ENCODE measurements around the gene GH1. TPM values are rescaled to one million over a fixed set of nuclear protein-coding genes. Genes with fewer than 3 reads are reported as not detected.

GH1 gene
- total RNA-seq, 1 experiment from 2014 or later: not detected

GRCh38 chr17:63950940-63951907 is 32.6 kb upstream of the GH1 start:
- POLR2A ChIA-PET: no interaction called here
- intact Hi-C loops (cut with micrococcal nuclease): no loop called here
- Mint-ChIP-seq H3K36me3 (ENCODE audit: insufficient read depth, unreplicated experiment) (no peaks in the 10 kb centered on the region), H3K4me1 (ENCODE audit: insufficient read depth, unreplicated experiment) (no peaks in the 10 kb centered on the region), H3K27me3 (ENCODE audit: insufficient read depth, unreplicated experiment) (no peaks in the 10 kb centered on the region), H3K9me3 (ENCODE audit: unreplicated experiment) (no peaks in the 10 kb centered on the region), H3K27ac (ENCODE audit: low read depth, unreplicated experiment) (no peak overlapping the region), H3K4me3 (ENCODE audit: unreplicated experiment) (no peak overlapping the region)
- DNase-seq (ENCODE audit: unreplicated experiment): peak; percentile 60
- no TSS peak for BruUV-seq (replicated peaks)
- TF ChIP-seq CTCF (IDR thresholded peaks at IDR 0.05; ENCODE audit: unreplicated experiment): peak; percentile 41
- CTCF ChIA-PET: interaction anchor here (0.6 to 3.2 kb wide), 16 partner anchors 10 to 182 kb away, joined by 3 to 20 read pairs (median 5); partner anchors contain the start of genes CSHL1 and GH1

- POLR2A ChIA-PET: interaction anchor here (0.8 kb wide), 1 partner anchor 64 kb away, joined by 3 read pairs; no protein-coding TSS in a partner anchor
- intact Hi-C loops (cut with micrococcal nuclease): loop anchor here (5.0 kb wide), 1 partner anchor 37 kb away; the partner anchor contains the start of gene CSHL1
- CTCF ChIA-PET: interaction anchor here (0.6 to 3.2 kb wide), 10 partner anchors 16 to 184 kb away, joined by 3 to 20 read pairs (median 4); partner anchors contain the start of genes CSHL1 and GH1
- no TSS peak for BruUV-seq (replicated peaks)
- Mint-ChIP-seq H3K27me3 (ENCODE audit: insufficient read depth, unreplicated experiment) (no peaks in the 10 kb centered on the region), H3K4me1 (ENCODE audit: insufficient read depth, unreplicated experiment) (no peaks in the 10 kb centered on the region), H3K27ac (ENCODE audit: low read depth, unreplicated experiment) (no peak overlapping the region), H3K36me3 (ENCODE audit: insufficient read depth, unreplicated experiment) (no peaks in the 10 kb centered on the region), H3K9me3 (ENCODE audit: unreplicated experiment) (no peaks in the 10 kb centered on the region), H3K4me3 (ENCODE audit: unreplicated experiment) (no peak overlapping the region)
- TF ChIP-seq CTCF (IDR thresholded peaks at IDR 0.05; ENCODE audit: unreplicated experiment): no peak
- DNase-seq (ENCODE audit: unreplicated experiment): no peak
Observed at GRCh38 chr17:63949576-63950250, 31.1 kb upstream of the GH1 start.

- intact Hi-C loops (cut with micrococcal nuclease): loop anchor here (5.0 kb wide), 1 partner anchor 36 kb away; the partner anchor contains the start of gene CSHL1
- no peak for TF ChIP-seq CTCF (IDR thresholded peaks at IDR 0.05; ENCODE audit: unreplicated experiment)
- Mint-ChIP-seq H3K27ac (ENCODE audit: low read depth, unreplicated experiment) (no peak overlapping the region), H3K27me3 (ENCODE audit: insufficient read depth, unreplicated experiment) (no peaks in the 10 kb centered on the region), H3K4me1 (ENCODE audit: insufficient read depth, unreplicated experiment) (no peaks in the 10 kb centered on the region), H3K36me3 (ENCODE audit: insufficient read depth, unreplicated experiment) (no peaks in the 10 kb centered on the region), H3K4me3 (ENCODE audit: unreplicated experiment) (no peak overlapping the region), H3K9me3 (ENCODE audit: unreplicated experiment) (no peaks in the 10 kb centered on the region)
- no peak for DNase-seq (ENCODE audit: unreplicated experiment)
- ChIA-PET POLR2A (no interaction called here), CTCF (interaction anchor here (3.2 kb wide), 1 partner anchor 29 kb away, joined by 20 read pairs; the partner anchor contains the start of gene GH1)
- no TSS peak for BruUV-seq (replicated peaks)
Observed at GRCh38 chr17:63948521-63948920, 29.9 kb upstream of the GH1 start.

Data from MCF 10A (cell line).